WERI-Rb-1 (cell line): Measurements from ENCODE around the gene PTGER3.

Experiments used
- DNase-seq: peaks from one replicate; pipeline ENCODE4 v3.0.0-alpha.2; 2020
- H3K27ac ChIP-seq: fragments of 250-450 bp; sonication (Bioruptor Pico); 2 replicates; pipeline ENCODE4 v1.5.1; 2020; ENCODE audit warnings: mild to moderate bottlenecking, moderate library complexity
- H3K27me3 ChIP-seq: fragments of 250-450 bp; sonication (Bioruptor Pico); 2 replicates; pipeline ENCODE4 v1.5.1; 2021; ENCODE audit warnings: mild to moderate bottlenecking, low read depth, moderate library complexity; ENCODE audit not compliant: insufficient read depth, severe bottlenecking
- H3K36me3 ChIP-seq: fragments of 250-450 bp; sonication (Bioruptor Pico); 2 replicates; pipeline ENCODE4 v1.5.1; 2020; ENCODE audit warnings: mild to moderate bottlenecking, moderate library complexity
- H3K4me3 ChIP-seq: 2 replicates; pipeline ENCODE4 v1.5.1; 2011; ENCODE audit warnings: low read depth, mild to moderate bottlenecking, control low read depth, low read length
- H3K9me3 ChIP-seq: fragments of 250-450 bp; sonication (Bioruptor Pico); 2 replicates; pipeline ENCODE4 v1.5.1; 2021; ENCODE audit warnings: mild to moderate bottlenecking, moderate library complexity; ENCODE audit not compliant: severe bottlenecking
- CTCF ChIP-seq: IDR thresholded peaks from 2 replicates; pipeline ENCODE4 v1.5.1; 2011; ENCODE audit warnings: low read depth, mild to moderate bottlenecking, control low read depth, inconsistent platforms, low read length

PTGER3 gene

GRCh38 chr1:71019233-71019969 lies 28.2 kb downstream of the PTGER3 start:
- no peaks in the 10 kb centered on the region for H3K27me3 ChIP-seq
- TF ChIP-seq CTCF: no peak
- no peaks in the 10 kb centered on the region for H3K9me3 ChIP-seq

GRCh38 chr1:71018791-71019190 lies 28.8 kb downstream of the PTGER3 start:
- H3K36me3 ChIP-seq: no peaks in the 10 kb centered on the region
- no peak for TF ChIP-seq CTCF
- no peak overlapping the region for H3K4me3 ChIP-seq
- no peak for DNase-seq
- no peaks in the 10 kb centered on the region for H3K9me3 ChIP-seq
- no peak overlapping the region for H3K27ac ChIP-seq
- H3K27me3 ChIP-seq: no peaks in the 10 kb centered on the region

More at GRCh38 chr1:71019233-71019969, 28.2 kb downstream of the PTGER3 start:
- no peaks in the 10 kb centered on the region for H3K36me3 ChIP-seq
- DNase-seq: no peak
- no peak overlapping the region for H3K4me3 ChIP-seq
- no peak overlapping the region for H3K27ac ChIP-seq

GRCh38 chr1:71015745-71016144 lies 31.9 kb downstream of the PTGER3 start:
- Histone ChIP-seq H3K27me3 (no peaks in the 10 kb centered on the region), H3K27ac (no peak overlapping the region), H3K9me3 (no peaks in the 10 kb centered on the region), H3K4me3 (no peak overlapping the region), H3K36me3 (no peaks in the 10 kb centered on the region)
- DNase-seq: no peak
- TF ChIP-seq CTCF: no peak

- H3K9me3 ChIP-seq: no peaks in the 10 kb centered on the region
- no peak overlapping the region for H3K4me3 ChIP-seq
- H3K27ac ChIP-seq: no peak overlapping the region
- TF ChIP-seq CTCF: no peak
- H3K27me3 ChIP-seq: no peaks in the 10 kb centered on the region
- no peaks in the 10 kb centered on the region for H3K36me3 ChIP-seq
- DNase-seq: no peak
These were observed 33.4 kb downstream of the PTGER3 start for GRCh38 chr1:71014178-71014579.

GRCh38 chr1:71002709-71003475 lies 44.7 kb downstream of the PTGER3 start:
- TF ChIP-seq CTCF: no peak
- no peak for DNase-seq
- H3K27me3 ChIP-seq: no peaks in the 10 kb centered on the region
- H3K27ac ChIP-seq: no peak overlapping the region
- H3K36me3 ChIP-seq: no peaks in the 10 kb centered on the region
- H3K9me3 ChIP-seq: no peaks in the 10 kb centered on the region
- H3K4me3 ChIP-seq: no peak overlapping the region
